ENCODE measurements around the gene CAT.

CAT gene

DNA sequence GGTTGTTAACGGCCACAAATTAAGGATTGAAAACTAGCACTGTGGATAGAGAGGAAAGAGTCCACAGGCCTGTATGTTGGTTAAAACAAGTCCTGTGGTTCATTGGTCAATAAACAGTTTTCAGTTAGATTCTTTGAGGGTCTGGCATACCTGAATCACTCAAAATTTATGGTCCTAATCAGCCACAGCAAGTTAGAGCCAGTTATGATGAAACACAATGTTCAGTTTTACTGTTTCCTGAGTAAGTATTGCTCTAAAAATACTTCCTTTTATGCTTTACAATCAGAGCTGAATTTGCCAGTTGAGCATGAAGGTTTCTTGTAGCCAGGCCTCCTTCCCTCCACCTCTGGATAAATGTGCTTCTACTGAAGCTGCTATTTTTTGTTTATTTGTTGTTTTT, 12.9 kb upstream of the CAT start:
- no peak for DNase-seq

DNA sequence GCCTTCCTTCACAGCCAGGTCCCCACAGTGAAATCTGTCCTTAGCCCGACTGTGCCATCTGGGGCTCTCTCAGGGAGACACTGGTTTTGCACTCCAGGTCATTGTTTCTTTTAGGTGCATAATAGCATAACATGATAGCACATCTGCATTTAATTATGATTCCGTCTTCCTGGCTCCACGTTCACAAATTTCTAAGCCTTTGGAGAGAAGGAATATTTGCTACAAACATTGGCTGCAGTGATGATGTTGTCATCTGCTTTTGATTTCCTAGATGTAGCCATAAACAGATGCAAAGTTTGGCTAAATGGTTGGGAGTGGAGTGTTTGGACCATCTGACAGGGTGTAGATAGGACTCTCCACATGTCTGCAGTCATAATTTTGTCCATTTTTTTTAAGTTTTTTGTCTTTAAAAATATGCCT, 12.0 kb upstream of the CAT start:
- no peak for DNase-seq

DNA sequence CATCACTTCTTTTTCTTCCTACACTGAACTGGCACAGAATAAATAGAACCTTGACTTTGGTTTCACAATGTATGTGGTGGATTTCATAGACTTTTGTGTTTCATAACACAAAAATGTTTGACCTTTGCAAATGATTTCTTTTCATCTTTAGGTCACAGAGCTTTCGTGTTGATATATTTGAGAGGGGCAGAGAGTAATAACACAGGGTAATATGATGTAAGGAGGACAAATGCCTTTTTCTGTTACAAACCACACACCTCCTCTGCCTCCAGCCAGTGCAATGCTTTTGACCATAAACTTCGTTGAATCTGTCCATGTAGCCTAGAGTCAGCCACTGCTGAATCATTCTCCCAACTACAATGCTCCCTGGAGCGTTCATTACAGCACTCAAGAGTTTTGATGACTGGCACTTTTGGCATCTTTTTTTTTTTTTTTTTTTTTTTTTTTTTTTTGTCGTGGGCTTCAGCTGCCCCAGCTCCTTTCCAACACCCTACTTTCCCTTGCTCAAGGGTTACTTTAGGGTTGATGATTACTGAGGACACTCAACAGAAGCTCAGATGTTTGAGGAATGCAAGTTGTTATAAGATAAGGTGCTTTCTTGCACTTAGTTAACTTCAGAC, 11.4 kb upstream of the CAT start:
- peak; percentile 38 for DNase-seq

DNA sequence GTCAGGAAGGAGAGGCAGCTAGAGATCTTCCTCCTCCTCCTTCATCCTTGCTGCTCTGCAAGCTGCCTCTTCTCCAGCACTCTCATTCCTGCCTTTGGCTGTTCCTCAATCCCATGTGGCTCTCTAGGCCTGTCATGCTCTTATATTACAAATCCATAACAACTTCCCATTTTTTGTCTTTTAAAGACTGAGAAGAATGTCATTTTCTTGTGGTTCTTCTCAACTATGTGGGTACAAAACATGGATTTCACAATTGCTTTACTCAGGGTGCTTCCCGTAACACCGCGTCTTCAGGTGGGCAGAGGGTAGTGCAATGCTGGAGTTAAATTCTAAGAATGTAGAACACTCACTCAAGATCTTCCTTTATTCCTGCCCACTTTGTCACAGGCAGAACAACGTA, 6.8 kb upstream of the CAT start:
- DNase-seq: no peak

DNA sequence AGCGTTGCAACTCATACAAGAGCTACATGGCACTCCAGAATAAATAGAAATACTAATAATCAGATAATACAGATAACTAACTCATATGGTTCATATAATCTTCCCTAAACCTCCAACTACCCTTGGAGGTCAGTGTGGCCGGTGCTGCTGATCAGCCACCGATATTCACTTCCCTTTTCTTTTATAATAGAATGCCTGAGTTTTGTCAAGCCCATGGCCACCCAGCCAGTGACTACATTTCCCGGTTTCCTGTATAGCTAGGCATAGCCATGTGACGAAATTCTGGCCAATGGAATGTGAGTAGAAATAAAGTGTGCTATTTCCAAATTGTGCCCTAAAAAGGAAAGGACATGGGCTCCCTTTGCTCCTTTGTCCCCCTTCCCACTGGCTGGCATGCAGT, 5.9 kb upstream of the CAT start:
- no peak for DNase-seq

DNA sequence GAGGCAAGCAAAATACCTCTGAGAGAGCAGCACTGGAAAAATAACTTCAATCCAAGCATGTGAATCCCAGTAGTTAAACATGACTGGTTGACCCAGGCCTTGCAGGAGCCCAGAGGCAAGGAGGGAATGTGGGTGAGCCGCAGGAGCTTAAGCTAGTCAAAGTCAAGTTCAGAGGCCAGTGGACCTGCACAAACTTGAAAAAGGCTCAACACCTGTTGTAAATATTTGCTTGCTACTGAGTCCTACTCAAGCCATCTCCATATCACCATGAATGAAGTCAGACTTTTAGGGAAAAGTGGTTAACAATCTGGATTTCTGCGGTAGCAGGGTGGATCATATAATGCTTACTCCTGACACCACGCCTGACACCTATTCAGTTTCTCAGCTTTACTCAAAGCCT, 4.8 kb upstream of the CAT start:
- no peak for DNase-seq

DNA sequence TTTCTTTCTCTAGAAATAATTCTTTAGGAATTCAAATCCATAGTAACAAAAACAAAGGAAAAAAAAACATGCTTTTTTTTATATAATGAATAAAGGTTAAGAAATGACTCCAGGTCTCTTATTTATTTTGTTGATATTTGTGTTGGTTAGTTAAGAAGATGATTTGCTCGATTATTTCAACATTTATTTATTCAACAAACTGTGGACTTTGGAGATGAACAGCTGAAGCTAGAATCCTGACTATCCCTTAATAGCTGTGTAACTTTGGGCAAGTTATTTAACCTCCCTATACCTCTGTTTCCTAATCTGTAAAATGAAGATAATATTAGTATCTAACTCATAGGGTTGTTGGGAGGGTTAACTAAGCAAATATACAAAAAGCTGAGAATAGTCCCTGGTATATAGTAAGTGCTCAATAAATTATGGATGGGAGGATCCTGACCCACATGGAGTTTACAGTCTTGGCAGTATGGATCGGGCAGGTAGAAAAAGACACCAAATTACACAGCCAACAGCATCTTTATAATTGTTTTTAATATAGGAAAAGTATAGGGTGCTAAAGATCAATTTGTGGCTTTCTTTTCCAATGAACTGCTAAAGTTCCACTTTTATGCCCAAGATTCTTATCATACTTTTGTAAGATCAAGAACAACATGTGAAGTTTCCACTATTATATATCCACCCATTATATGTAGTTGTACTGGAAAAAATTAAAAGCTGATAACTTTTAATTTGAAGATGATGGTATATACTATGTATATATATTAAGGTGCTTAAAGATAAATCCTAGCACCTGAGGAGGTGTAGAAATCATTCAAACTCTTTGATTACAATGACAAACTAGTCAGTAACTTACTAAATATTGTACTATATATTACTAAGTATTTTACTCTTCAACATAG, 1.3 kb upstream of the CAT start:
- DNase-seq: no peak

DNA sequence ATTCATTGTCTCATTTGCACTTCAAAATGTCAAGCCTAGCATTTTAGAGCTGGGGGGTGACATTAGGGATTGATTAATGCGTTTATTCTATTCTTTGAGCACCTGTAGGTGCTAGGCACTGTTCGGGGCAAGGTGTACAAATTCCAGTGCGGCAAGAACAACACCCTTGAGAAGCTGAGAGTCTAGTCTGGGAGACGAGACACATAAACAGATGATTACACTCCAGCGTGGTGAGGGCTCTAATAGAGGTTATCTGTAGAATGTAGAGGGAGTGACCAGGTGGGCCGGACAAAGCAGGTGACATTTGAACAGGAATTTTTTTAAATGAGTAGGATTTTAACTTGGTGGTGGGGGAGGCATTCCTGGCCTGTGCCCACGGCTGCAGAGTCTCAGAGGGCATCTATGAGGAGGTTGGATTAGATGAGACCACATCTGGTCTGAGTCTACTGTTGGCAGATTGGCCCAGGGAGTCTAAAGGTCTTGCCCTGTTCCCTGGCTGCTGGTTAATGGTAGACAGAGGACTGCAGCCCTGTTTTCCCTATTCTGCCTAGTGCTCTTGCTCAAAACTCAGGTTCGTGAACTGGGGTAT, 970 bp downstream of the CAT start:
- DNase-seq: peak; percentile 43

DNA sequence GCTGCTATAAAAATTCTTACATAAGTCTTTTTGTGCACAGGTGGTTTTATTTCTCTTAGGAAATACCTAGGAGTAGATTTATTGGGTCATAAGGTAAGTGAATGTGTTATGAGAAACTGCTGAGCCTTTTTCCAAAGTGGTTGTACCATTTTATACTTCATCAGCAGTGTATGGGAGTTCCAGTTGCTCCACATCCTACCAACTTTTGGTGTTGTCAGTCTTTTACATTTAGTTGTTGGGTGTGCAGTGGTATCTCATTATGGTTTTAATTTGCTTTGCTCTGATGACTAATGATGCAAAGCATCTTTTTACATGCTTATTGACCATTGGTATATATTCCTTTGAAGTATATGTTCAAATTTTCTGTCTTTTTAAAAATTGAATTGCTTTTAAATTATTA, 3.1 kb downstream of the CAT start:
- no peak for DNase-seq

DNA sequence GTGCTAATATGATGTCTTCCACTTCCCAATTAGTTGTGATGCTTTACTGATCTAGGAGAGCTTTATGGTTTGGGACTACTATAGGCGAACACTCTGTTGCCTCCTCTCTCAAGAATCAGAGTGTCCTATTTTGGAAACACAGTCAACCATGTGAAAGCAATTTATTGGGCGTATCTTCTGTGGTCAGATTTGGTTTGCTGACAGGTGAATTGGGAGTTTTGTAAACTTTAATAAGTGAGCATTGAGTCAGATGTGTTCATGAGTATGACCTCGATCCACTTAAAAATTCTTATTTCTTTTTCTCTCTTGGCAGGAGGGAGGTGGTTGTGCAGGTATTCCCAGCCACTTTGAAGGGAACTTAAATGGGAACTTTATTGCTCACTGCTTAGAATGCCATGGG, 4.4 kb downstream of the CAT start:
- DNase-seq: peak; percentile 94

DNA sequence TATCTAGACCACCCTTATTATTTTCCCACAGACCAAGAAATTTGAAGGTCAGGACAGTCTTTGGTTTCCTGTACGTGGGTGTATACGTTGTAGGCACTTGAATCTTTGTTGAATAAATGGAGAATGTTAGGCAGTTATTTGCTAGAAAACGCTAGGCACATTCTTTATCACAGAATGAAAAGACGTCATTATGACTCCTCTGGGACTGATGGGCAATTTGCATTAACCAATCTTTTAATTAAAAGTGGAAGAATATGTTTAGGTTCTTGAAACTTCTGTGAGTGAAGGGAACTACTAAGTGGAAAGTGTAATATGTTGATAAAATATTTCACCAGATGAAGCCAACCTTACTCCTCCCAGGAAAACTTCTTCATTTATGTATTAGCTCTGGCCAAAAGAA, 5.7 kb downstream of the CAT start:
- no peak for DNase-seq

DNA sequence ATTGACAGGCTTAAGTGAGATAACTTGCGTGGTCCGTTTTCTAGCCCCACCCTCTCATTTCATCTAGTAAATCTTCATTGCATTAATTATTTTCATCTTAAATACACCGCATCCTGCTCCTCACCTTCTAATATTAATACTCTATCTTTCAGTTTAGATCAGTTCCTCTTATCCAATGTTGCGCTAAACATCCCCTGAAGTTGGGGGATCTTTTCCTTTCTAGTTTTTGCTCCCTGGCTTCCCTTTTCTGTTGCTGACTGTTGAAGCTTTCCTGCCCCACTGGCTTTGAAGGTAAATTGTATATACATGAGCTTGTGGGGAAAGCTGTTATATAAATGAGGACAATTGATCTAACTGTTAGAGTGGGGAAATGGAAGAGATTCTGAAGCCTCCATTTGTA, 7.2 kb downstream of the CAT start:
- DNase-seq: no peak

DNA sequence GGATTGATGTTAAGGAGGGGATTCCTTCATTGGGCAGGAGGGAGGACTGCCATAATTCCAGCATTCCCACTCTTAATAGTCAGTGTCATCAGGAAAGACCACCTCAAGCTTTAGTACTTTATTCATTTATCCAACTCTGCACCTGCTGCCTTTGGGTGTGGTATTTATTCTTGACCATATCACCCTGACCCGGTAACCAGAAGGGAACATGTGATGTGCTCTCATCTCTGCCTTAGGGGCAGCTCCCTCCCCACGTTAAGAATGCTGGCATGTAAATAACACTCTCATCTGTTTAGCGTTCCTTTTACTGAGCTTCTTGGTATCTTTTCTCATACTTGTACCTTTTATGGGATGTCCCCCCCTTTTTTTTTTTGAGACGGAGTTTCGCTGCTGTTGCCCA, 7.7 kb downstream of the CAT start:
- DNase-seq: no peak

DNA sequence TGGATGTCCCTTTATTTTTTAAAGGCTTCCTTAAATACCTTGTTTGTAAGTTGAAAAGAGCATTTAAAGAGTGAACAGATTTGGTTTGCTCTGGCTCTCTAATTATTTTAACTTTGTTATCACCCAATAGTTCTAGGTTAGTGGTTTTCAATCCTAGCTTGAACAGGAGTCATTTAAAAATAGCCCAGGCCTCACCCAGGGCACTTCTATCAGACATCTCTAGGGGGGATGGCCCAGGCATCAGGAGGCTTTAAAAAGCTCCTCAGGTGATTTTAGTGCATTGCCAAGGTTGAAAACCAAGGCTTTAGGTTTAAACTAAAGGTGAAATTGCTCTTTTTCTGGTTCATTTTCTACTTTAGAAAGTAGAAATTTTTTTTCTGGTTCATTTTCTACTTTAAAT, 8.3 kb downstream of the CAT start:
- no peak for DNase-seq

DNA sequence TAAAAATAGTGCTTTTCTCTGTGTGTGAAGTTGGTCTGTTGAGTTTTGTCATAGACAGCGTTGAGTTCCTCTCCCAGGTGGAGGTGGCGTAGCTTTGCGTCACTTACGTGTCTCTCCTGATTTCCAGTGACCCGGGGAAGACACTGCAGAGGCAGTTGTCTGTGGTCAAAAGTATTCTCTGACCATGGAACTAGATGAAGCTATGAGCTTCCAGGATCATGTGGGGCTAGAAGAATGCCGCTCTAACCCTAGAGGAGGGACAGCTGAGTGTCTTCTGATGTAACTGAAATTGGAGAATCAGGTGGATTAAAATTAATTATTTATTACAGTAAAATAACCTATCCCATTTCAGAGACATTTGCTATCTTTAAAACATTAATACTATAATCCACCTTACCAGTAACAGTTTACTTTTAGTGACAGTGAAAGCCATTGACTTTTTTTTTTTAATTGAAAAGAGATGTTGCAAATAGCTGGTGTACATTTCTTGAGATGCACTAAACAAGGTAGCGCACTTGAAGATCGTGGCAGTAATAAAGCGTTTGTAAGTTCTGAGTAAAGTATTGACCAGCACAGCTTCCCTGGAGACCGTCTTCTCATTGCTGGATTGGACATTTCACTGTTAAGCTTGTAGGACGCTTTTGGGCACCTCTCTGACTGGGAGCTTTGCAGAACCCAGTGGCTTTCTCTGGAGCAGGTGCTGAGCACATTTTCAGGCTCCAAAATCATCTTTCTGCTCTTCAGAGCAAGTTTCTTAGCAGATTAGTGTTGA, 9.7 kb downstream of the CAT start:
- DNase-seq: no peak

DNA sequence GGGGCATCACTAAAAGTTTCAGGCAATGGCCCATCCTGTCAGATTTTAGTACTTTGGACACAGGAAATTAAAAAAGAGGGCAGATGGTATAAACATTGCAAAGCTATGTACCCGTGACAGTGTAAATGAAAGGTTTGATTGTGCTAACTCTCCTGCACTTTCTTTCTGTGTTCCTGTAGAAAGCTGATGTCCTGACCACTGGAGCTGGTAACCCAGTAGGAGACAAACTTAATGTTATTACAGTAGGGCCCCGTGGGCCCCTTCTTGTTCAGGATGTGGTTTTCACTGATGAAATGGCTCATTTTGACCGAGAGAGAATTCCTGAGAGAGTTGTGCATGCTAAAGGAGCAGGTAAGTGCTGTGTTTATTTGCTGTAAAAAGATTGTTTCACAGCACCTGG, 10.3 kb downstream of the CAT start:
- DNase-seq: peak; percentile 30

DNA sequence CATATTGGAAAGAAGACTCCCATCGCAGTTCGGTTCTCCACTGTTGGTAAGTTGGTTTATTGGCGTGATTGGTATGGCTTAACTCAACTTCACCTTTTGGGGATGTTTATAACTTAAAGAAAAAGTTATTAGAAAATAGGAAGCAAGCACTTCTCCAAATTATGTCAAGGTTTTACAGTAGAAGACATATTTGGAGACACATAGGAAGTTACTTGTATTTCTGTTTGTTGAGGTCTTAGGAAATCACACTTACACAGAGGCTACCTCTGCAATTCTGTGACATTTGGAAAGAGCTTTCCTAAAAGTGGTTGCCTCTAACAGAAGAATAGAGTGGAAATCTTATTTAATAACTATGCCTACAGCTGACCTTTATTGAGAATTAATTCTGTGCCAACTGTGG, 12.3 kb downstream of the CAT start:
- no peak for DNase-seq

DNA sequence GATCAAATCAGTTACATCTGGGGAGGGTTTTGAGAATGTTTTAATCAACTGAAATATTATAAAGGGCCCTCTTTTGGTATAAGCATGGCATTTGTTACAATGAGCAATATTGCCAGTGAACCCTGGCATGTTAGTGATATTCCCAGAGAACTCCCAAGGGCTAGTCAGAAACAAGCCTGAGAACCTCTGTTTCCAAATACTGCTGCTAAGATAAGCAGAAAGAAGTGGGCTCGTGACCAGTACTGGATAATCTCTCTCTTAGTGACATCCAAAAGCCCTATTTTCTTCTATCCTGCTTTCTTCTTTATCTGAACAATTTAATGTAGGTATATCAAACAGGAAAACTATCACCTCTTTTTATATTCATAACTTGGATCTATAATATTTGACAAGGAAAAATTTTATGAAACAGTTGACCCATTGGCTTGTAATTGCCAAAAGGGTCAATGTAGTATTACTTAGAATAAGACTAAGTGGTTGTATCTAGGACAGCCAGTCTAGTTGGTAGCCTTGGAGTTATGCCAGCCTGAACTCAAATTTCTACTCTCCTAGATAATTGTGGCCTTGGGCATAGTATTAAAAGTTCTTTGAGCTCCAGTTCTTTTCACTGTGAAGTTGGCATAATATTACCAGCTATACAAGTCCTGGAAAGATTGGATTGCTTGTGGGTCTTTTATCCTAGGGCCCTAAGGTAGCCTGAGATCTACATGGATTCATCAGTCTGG, 15.7 kb downstream of the CAT start:
- peak; percentile 20 for DNase-seq

DNA sequence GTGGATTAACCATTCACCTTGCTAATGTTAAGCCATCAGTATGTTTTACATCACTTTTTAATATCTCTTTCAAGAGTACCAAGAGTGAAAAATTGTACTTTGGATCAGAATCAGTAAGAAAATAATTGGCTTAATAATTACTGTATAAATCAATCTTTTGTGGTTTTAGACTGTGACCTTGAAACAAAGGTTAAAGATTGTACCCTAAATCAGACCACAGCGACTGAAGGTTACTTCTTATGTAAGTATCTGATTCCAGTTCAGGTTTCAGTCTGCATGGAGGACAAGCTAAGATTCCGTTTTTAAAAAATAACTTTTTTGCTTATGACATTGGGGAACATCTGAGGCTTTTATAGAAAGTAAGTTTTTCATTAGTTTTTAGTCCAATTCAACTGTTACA, 18.9 kb downstream of the CAT start:
- no peak for DNase-seq

DNA sequence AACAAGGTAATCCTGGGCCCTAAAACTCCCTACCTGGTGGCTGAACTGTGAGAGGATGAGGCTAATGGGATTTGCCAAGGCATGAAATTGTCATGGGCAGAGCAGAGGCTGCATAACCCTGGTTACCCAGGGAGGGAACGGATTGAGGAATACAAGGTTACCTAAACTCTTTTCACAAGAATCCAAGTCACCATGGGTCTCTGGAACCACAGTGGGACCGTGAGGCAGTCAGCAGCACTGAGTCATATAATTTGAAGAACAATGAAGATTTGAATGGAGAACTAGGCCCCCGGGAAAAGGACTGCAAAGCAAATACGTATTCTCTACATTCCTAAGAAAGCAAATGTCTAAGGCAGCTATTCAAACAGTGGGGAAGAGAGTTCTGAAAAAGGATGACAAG, 19.8 kb downstream of the CAT start:
- DNase-seq: no peak

DNA sequence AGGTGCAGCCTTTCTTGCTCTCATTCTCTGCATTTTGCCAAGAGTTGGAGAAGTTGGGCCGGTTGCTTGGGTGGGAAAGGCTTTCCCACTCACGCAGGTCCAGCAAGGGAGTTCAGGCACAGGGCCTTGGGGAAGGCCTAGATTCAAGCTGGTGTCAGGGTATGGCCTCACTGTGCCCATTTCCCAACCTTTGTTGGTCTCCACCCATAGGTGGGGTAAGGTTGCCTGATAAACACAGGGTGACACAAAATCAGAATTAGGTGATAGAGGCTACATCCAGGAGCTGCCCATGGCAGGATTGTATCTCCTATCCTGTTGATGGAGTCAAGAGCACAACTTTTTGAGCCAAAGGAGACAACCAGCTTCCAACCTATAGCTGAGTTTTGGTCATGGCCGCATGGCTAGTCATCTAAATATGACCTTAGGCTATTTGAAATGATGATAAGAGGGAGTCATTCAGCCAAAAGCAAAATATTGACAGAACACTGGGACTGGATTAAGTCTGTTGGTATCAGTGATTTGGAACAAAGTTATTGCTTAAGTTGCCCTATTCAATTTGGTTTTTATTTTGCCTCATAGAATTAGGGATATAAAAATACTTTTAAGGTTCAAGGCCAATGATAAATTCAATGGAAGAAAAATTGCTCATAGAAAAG, 20.9 kb downstream of the CAT start:
- no peak for DNase-seq

DNA sequence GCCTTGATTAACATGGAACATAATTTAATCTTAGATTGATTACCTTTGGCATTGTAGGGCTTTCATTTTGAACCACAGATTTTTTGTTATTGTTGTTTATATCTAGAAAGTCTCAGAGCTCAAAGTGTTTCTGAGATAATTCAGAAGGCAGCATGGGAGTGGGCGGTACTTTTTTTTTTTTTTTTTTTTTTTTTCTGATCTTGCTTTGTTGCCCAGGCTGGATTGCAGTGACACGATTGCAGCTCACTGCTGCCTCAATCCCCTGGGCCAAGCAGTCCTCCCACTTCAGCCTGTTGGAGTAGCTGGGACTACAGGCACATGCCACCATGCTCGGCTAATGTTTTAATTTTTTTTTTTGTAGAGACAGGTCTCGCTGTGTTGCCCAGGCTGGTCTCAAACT, 21.5 kb downstream of the CAT start:
- no peak for DNase-seq

Data from DMS79 treated with DMSO at 0.1 percent for 48 hours (cell line).